Chondrocyte (in vitro differentiated cells): ENCODE data around the gene FGD1. TPM values are rescaled to one million over a fixed set of nuclear protein-coding genes. Genes with fewer than 3 reads are reported as not detected.

Source experiments
- DNase-seq: peaks from one replicate; pipeline ENCODE4 v3.0.0; 2021; ENCODE audit warnings: mixed read lengths, low spot score
- H3K27ac Mint-ChIP-seq: one replicate; pipeline ENCODE4 v1.8.0; 2021; ENCODE audit warnings: mild to moderate bottlenecking, moderate library complexity, mixed read lengths; ENCODE audit not compliant: unreplicated experiment
- H3K27me3 Mint-ChIP-seq: 2 replicates; pipeline ENCODE4 v1.8.0; 2021; ENCODE audit warnings: low read depth, mixed read lengths
- H3K36me3 Mint-ChIP-seq: 2 replicates; pipeline ENCODE4 v1.8.0; 2021; ENCODE audit warnings: low read depth, mixed read lengths
- H3K4me1 Mint-ChIP-seq: 2 replicates; pipeline ENCODE4 v1.8.0; 2021; ENCODE audit warnings: low read depth, mild to moderate bottlenecking, mixed read lengths
- H3K4me3 Mint-ChIP-seq: one replicate; pipeline ENCODE4 v1.8.0; 2021; ENCODE audit warnings: mild to moderate bottlenecking, moderate library complexity, mixed read lengths; ENCODE audit not compliant: unreplicated experiment
- H3K9me3 Mint-ChIP-seq: 2 replicates; pipeline ENCODE4 v1.8.0; 2021; ENCODE audit warnings: low read depth, mixed read lengths
- CTCF ChIP-seq: fragments of 200-600 bp; sonication (generic); IDR thresholded peaks from 2 replicates; pipeline ENCODE4 v1.5.0; 2021; ENCODE audit warnings: antibody characterized with exemption, mild to moderate bottlenecking, moderate library complexity
- total RNA-seq: library from RNA; stranded (reverse); gene quantifications from 3 replicates; pipeline ENCODE4 v1.2.1, GENCODE V29; 2021

FGD1 gene
- total RNA-seq, 1 donor from 2014 or later: 21.0 TPM

DNA sequence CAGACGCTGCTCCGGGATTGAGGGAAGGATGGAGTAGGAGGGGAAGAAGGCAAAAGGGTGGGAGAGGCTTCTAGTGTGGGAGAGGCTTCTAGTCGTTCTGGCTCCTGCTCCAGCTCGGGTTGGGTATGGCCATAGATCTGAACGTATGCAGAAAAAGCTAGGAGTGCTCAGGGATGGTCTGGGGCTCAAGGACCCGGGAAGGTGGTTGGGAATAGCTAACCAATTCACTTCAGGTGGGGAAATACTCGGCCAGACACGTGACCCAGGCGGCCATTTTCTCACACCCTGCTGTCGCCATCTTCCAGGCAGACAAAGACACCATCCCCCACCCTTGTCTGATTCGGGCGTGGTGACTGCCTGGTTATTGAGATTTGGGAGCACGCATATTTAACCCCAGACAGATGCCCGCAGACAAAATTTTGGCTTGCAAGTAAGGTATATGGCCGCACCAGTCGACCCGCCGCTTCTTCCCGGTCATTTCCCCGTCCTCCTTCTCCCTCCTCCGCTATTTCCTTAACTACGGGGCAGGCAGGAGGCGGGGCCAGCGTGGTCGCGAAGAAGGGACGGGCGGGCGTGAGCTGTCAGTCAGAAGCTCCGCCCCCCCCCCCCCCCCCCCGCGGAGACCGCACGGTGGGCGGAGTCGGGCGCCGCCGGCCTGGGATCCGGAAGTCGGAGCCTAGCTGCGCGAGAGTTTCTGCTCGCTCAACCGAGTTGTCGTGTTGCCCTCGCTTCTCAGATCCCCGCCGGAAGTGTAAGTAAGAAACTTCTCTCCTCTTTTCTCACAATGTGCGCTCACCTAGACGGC, 33.7 kb upstream of the FGD1 start, which contains the start of gene GNL3L:
Gene GNL3L (plus strand): TSS at position 668 of the 805 bp plus-strand sequence. CDS start 2,348 bp downstream, outside the sequence.
- Mint-ChIP-seq H3K9me3 (peaks cover 10% of the 10 kb centered on the region), H3K4me1 (peaks cover 32% of the 10 kb centered on the region), H3K27ac (peak within 1 kb of the TSS; percentile 99), H3K4me3 (peak within 1 kb of the TSS; percentile 91), H3K36me3 (no peaks in the 10 kb centered on the region), H3K27me3 (no peaks in the 10 kb centered on the region)
- TF ChIP-seq CTCF: no peak
- peak; percentile 84 for DNase-seq

DNA sequence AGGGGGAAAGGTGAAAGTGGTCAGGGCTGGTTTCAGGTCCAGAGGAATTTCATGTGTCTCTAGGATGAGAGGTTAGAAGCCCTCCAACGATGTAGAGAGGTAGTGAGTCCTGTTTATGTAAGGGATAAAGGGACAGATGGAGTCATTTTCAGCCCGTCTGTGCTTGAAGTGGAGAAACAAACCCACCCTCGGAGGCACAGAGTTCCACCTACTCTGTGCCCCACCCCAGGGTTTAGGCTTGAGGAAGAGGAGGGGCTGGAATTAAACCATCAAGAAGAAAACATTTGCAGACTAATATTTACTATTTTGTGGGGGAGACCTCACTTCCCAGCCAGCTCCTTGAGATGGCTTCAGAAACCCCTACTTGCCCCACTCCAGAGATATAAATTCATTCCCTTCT, 33.1 kb upstream of the FGD1 start:
- H3K9me3 Mint-ChIP-seq: peaks cover 13% of the 10 kb centered on the region
- H3K4me3 Mint-ChIP-seq: peak overlapping the region; percentile 91
- H3K27me3 Mint-ChIP-seq: no peaks in the 10 kb centered on the region
- no peak for TF ChIP-seq CTCF
- H3K36me3 Mint-ChIP-seq: no peaks in the 10 kb centered on the region
- DNase-seq: no peak
- peaks cover 26% of the 10 kb centered on the region for H3K4me1 Mint-ChIP-seq
- H3K27ac Mint-ChIP-seq: peak overlapping the region; percentile 99

DNA sequence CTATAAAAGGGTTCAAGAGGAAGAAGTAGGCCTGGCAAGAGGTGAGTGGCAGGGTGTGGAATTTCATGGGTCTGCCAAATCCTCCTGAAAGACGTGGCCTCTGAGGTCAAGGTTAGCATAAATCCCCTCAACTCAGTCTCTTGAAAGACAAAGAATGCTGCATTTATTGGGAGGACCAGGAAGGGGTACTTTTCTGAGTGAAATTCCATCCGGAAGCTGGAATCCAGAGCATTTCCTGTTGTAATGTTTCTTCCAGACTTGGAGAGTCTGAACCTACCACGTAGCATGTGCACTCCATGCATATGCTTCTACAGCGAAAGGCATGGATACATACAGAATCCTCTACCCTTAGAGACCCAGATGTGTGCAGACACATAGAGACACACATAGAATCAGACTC, 13.4 kb upstream of the FGD1 start:
- Mint-ChIP-seq H3K36me3 (no peaks in the 10 kb centered on the region), H3K4me3 (no peak overlapping the region), H3K4me1 (peaks cover 10% of the 10 kb centered on the region), H3K9me3 (peaks cover 13% of the 10 kb centered on the region), H3K27ac (peak overlapping the region; percentile 87), H3K27me3 (no peaks in the 10 kb centered on the region)
- TF ChIP-seq CTCF: no peak
- no peak for DNase-seq

DNA sequence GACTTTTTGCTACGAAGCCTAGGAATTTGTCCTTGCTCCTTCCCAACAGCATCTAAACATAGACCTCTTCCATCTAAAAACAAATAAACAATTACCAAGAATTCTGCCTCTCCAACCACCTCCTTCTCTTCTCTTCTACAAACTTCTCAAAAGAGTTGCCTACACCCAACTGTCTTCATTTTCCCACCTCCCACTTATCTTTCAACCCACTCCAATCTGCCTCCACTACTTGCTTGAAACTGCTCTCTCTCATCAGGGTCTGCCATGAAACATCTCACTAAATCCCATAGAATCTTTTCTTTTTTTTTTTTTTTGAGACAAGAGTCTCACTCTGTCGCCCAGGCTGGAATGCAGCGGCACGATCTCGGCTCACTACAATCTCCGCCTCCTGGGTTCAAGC, 902 bp upstream of the FGD1 start:
- Mint-ChIP-seq H3K27ac (no peak overlapping the region), H3K4me1 (peaks cover 36% of the 10 kb centered on the region), H3K4me3 (peak overlapping the region; percentile 76), H3K27me3 (no peaks in the 10 kb centered on the region), H3K36me3 (no peaks in the 10 kb centered on the region), H3K9me3 (peaks cover 17% of the 10 kb centered on the region)
- no peak for TF ChIP-seq CTCF
- no peak for DNase-seq

DNA sequence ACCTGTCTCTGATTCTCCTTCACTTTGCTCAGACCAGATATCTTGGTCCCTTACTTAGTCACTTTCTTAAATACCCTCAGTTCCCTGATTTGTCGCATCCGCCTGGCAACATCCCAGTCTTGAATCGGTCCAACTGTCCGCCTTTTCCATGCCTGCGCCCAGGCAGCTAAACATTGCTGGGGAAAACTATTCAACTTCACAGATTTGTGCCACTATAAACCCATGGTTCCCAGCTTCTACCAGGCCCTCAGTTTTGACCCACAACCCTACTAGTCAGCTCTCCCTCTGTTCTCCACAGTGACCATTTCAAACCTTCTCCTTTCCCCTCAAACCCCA, 451 bp upstream of the FGD1 start:
- Mint-ChIP-seq H3K9me3 (peaks cover 17% of the 10 kb centered on the region), H3K4me3 (peak overlapping the region; percentile 76), H3K27ac (peak overlapping the region; percentile 13), H3K4me1 (peaks cover 39% of the 10 kb centered on the region), H3K36me3 (no peaks in the 10 kb centered on the region), H3K27me3 (no peaks in the 10 kb centered on the region)
- no peak for TF ChIP-seq CTCF
- DNase-seq: no peak
